AML-193 (cell line): ENCODE results near the gene EGLN2.
"Not testable (repeated sequence)": the region's sequence is repeated elsewhere in the genome, so short reads cannot be mapped to it uniquely, and the experiment has no call there.

Source experiments
- DNase-seq, 2 experiments: peaks; one replicate each; lab custom pipeline; 2025; lab: John Stamatoyannopoulos, UW

Gene EGLN2

DNA sequence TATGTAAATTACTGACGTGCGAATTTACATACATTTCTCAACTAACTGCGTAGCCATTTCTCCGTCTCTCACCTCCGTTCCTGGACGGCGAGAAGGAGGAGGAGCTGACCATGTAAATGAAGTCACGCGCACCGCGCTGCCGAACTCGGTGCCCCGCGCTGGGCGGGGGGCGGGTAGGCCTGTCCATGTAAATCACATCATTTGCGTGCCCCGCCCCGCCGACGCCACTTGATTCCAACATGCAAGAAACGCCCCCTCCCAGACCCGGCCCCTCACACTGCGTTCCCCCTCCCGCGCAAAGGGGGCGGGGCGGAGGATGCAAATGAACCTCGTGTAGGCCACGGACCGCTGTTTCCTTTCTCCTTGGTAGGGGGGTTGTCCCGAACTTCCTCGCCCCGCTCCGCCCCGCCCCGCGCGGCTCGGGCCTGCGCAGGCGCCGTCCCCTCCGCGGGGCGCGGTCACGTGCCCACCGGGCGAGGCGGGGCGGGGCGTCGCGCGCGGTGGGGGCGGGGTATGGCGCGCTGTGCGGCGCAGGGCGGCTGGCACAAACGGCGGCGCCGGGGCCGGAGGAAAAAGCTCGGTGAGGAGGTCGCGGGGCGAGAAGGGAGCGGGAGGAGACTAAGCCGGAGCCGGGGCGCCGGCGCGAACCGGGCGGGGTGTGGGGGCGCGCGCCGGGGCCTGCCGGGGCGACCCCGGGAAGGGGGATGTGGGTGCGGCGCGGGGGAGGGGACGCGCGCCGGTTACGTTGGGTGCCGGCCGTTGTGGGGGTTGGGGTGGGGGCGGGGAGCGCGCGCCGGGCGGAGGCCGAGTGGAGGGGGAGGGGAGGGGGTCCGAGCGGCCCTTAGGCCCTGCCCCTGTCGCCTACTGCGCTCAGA is at the start of gene EGLN2:
EGLN2 (plus strand) TSS at position 509 of the 875 bp plus-strand sequence. CDS start 1,382 bp downstream, outside the sequence.
- DNase-seq: peak; percentile 98

DNA sequence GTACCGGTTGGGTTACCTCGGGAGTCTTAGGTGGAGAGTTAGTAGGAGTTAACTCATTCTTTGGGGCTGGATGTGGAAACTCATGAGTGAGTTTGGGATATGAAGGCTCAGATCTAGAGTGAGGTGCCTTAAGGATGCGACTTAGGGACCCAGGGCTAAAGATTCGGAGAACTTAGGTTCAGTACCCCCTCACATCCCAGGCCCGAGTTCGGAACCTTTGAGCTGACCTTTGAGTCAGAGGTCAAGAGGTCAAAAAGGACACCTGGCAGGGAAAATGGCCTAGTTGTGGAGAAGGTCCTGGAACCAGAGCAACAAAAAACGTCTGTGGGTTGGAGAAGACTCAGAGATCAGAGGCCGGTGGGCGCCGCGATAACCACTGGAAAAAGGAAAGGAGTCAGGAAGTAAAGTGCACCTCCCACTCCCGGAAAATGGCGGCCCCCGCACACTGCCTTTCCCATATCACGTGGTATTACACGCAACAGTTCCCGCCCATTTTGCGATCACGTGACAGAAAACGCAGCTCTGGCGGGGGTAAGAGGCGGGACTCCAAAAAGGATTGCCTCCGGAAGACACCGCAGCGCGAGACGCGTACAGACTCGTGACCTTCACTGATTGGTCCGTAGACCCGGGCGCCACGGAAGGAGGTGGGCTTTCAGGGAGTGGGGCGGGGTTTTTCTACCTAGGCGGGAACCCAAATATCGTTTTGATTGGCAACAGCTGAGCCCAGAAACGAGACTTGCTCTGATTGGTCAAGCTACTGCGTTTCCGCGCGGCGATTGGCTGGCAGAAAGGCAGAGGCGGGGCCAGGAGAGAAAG is 48.7 kb upstream of the EGLN2 start, which contains the start of gene ACTMAP:
ACTMAP (minus strand) TSS at position 420 of the 816 bp plus-strand sequence. CDS start 674 bp downstream, outside the sequence.
- DNase-seq: peak; percentile 97 to 99

DNA sequence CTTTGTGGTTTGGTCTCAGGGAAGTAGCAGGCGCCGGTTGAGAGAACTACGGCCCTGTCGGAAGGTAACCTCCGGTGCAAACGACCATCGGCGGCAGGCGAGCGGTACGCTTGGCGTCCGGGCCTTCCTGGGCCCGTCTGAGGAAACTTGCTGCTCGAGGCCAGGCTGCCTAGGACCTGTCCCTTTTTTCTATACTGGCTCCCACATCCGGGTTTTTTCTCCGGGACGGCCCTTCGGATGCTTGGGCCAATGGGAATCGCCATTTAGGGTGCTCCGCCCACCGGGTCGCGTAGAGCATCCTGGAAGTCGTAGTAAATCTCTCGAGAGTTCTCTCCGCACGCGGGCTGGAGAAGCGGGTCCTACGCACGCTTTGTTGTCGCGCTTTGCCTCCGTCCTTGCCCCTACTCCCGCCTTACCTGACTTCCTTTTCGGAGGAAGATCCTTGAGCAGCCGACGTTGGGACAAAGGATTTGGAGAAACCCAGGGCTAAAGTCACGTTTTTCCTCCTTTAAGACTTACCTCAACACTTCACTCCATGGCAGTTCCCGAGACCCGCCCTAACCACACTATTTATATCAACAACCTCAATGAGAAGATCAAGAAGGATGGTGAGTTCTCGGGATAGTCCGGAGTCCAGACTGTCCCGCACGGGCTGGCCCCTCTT is 48.0 kb upstream of the EGLN2 start, which contains the start of gene SNRPA:
SNRPA (plus strand) TSS at position 330 of the 664 bp plus-strand sequence; CDS start at position 536, 206 bp downstream.
- peak; percentile 90 to 95 for DNase-seq

DNA sequence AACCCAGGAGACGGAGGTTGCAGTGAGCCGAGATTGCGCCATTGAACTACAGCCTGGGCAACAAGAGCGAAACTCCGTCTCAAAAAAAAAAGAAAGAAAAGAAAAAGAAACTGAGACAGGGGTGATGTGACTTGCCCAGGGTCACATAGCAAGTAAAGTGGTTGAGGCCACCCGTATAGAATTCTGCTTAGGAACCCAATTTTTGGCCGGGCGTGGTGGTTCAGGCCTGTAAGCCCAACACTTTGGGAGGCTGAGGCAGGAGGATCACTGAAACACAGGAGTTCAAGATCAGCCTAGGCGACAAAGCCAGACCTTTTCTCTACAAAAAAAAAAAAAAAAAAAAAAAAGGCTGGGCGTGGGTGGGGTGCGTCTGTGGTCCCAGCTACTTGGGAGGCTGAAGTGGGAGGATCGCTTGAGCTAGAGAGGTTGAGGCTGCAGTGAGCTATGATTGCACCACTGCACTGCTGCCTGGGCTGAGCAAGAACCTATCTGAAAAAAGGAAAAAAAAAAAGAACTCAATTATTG is 46.7 kb upstream of the EGLN2 start:
- DNase-seq: no peak

DNA sequence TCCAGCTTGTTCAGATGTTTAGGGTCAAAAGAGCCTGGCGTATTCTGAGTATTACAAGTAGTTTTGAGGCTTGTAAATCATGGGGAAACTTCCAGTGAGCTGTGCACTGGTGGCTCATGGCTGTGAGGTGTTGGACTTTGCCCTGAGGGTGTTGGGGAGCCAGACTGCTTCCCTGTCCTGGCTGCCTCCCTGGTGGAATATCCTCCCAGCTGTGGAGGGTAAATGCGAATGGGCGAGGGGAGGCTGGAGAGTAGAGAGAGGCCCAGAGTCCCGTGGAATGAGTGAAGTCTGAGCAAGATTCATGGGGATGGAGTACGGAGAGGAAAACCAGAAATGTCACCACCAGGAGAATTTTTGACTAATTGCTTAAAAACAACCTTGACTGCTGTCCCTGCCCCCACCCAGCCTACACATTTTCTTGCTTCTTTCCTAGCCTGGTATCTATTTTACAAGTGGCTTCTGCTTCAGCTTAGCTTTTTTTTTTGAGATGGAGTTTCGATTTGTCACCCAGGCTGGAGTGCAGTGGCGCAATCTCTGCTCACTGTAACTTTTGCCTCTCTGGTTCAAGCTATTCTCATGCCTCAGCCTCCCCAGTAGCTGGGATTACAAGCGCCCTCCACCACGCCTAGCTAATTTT is 44.3 kb upstream of the EGLN2 start:
- peak; percentile 14 to 27 for DNase-seq

DNA sequence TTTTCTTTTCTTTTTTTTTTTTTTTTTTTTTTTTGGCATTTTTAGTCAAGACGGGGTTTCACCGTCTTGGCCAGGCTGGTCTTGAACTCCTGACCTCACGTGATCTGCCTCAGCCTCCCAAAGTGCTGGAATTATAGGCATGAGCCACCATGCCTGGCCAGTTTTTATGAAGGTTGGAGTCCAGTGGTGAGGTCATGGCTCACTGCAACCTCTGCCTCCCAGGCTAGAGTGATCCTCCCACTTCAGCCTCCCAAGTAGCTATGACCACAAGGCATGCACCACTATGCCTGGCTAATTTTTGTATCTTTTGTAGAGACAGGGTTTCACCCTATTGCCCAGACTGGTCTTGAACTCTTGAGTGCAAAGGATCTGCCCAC is 43.8 kb upstream of the EGLN2 start:
- DNase-seq: no peak

DNA sequence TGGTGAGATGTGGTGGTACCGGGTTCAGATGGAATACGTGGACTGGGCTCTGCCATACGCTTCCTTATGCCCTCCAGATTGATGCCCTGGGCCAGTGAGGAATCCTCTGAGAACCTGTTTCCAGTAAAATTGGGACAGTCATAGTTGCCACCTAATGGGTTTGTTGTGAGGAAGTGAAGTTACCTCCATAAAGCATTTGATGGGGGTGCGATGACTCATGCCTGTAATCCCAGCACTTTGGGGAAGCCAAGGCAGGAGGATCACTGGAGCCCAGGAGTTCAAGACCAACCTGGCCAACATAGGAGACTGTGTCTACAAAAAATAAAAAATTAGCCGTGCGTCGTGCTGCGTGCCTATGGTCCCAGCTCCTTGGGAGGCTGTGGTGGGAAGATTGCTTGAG is 43.2 kb upstream of the EGLN2 start:
- no peak for DNase-seq

DNA sequence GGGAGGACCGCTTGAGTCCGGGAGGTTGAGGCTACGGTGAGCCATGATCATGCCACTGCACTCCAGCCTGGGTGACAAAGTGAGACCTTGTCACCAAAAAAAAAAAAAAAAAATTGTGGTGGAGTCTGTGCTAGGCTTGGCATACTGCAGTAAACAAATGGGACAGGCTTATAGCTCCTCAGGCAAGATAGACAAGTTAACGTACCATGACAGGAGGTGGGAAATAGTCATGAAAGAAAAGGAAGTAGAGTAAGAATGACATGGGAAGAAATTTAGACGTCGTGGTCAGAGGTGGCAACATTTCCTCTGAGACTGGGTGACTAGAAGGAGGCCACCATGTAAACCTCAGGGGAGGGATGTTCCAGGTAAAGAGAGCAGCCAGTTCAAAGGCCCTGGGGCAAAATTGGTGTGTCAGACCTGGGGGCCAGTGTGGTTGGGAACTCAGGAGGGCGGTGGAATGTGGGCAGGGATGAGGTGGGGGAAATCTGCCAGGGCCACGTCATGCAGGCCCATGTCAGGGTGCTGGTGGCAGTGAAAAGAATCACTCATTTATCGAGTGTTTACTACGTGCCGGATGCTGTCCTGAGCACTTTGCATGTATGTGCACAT is 42.4 kb upstream of the EGLN2 start:
- DNase-seq: no peak

DNA sequence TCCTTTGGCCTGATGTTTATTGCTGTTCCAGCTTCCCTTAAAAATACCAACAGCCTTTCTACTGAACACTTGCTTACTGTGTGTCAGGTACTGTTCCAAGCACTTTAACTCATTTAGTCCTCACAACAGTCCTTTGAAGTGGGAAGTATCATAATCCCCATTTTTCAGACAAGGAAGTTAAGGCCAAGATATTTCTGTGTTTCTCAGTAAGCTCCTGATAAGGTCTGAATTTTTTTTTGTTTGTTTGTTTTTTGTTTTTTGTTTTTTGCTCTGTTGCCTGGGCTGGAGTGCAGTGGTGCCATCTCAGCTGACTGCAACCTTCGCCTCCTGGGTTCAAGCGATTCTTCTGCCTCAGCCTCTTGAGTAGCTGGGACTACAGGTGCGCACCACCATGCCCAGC is 40.5 kb upstream of the EGLN2 start:
- no peak for DNase-seq

DNA sequence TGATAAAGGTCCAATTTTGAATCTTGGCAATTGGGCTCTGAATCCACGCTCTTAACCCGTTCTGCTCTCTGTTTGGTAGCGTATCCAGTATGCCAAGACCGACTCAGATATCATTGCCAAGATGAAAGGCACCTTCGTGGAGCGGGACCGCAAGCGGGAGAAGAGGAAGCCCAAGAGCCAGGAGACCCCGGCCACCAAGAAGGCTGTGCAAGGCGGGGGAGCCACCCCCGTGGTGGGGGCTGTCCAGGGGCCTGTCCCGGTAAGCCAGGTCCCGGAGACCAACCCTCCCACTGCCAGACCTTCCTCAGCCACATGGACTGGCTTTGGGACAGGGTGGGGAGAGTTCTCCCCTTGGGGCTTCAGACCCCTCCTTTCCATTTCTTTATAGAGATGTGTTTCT is 39.6 kb upstream of the EGLN2 start:
- no peak for DNase-seq

DNA sequence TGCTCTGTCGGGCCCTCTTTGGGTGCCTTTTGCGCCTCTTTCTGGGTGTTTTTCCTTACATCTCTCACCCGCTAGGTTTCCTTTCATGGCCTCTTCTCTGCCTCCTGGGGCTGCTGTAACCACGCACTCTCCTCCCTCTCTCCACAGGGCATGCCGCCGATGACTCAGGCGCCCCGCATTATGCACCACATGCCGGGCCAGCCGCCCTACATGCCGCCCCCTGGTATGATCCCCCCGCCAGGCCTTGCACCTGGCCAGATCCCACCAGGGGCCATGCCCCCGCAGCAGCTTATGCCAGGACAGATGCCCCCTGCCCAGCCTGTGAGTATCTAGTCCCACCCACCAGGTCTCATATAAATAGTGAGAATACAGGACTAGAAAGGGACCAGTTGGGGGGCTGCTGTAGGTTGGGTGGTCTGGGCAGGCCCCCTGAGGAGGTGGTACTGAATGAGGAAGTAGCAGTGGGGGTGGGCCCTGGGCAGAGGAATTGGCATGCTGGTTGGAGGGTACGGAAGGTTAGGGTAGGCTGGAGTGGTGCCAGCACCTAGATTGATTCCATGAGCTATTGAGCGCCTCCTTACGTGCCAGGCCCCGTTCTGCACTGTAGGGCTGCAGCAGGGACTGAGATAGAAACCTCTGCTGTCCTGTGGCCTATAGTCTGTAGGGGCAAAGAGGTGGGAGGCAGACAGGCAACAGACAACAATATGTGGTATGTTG is 36.1 kb upstream of the EGLN2 start:
- no peak for DNase-seq

DNA sequence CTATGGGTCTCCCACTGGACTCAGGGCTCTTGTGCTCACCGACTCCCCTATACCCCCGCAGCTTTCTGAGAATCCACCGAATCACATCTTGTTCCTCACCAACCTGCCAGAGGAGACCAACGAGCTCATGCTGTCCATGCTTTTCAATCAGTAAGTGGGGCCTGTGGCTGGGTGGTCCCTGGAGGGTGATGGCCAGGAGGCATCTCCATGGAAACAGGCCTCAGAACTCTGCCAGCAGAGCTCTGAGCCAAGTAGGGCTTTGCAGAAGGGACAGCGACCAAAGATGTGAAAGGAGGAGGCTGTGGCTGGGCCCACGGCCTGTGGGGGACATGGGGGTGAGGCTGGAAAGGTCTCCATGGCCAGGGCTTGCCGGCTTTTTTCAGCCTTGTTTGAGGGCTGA is 35.5 kb upstream of the EGLN2 start:
- no peak for DNase-seq

DNA sequence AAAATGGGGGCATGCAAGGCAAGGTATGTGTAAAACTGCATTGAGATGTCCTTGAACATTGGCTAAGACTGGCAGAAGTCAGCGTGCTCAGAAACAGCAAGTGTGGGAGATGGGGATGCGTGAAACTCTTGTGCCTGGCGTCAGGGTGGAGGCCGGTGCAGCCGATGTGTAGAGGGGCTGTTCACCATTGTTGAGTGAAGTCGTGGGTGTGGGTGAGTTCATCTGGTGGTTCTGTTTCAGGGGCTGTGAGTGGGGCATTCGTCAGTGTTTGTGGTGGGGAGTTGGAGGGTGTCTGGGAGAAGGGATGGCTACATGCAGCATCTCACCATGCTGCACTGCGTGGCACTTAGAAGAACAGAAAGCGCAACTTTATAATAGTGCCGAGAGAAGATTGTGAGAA is 35.0 kb upstream of the EGLN2 start:
- no peak for DNase-seq

DNA sequence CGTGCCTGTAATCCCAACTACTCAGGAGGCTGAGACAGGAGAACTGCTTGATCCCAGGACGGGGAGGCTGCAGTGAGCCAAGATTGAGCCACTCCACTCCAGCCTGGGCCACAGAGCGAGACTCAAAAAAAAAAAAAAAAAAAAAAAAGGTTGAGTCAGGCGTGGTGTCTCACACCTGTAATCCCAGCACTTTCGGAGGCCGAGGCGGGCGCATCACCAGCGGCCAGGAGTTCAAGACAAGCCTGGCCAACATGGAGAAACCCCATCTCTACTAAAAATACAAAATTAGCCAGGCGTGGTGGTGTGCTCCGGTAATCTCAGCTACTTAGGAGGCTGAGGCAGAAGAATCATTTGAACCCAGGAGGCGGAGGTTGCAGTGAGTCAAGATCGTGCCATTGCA is 32.6 kb upstream of the EGLN2 start:
- DNase-seq: not testable (repeated sequence)

DNA sequence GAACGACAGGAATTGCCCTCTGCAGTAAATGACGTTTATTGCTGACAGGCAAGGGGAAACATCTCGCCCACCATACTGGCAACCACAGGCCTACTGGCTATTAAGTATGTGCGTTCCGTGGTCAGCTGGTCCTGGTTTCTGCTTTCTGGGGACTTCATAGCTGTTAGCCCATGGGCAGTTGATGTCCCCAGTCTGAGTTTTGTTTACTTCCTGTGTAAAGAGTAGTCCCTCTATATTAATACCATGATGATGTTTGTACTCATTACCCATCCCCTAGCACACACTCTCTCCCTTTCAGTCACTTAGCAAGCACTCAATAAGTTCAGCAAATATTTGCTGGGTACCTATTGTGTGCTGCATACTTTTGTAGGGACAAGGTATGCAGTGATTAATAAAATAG is 30.1 kb upstream of the EGLN2 start:
- no peak for DNase-seq

DNA sequence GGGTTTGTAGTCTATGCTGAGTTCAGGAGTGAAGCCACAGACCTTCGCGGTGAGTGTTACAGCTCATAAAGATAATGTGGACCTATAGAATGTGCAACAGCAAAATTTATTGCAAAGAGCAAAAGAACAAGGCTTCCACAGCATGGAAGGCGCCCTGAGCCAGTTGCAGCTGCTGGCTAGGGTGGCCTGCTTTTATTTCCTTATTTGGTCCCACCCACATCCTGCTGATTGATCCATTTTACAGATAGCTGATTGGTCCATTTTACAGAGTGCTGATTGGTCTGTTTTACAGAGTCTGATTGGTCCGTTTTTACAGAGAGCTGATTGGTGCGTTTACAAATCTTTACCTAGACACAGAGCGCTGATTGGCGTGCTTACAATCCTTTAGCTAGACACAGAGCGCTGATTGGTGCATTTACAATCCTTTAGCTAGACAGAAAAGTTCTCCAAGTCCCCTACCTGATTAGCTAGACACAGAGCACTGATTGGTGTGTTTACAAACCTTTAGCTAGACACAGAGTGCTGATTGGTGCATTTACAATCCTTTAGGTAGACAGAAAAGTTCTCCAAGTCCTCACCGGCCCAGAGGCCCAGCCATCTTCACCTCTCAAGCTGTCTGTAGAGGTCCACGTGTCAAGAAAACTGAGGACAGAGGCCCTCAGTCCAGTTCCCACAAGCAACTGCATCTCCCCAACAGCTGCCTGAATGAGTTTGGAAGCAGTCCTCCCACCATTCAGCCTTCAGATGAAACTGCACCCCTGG is 27.7 kb upstream of the EGLN2 start:
- not testable (repeated sequence) for DNase-seq

DNA sequence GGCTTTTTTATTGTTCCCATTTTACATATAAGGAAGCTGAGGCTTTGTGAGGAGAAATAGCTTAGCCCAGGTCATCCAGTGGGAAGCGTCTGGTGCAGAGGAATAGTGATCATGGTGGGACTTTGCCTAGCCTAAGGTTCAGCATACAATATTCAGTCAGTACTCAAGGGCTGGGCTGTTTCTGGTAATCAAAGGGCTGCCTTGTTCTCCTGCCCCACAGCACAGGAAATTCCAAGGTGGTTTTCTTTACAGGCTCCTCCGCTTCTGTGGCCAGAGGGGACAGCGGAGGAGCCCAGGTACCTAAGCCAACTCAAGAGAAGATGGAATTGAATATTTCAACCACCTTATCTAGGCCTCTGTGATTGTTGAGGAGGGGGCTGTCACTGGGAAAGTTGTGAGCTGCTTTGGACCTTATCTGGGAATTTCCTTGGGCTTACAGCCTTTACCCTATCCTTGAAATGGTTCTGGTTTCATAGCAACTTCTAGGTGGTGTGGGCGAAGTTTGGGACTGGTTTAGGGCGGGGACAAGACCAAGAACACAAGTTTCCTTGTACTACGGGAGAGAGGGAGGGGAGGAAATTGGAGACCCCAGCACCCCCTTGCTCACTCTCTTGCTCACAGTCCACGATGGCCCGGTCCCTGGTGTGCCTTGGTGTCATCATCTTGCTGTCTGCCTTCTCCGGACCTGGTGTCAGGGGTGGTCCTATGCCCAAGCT is 23.9 kb upstream of the EGLN2 start, which contains the start of gene MIA:
MIA (plus strand) TSS at position 606 of the 716 bp plus-strand sequence; CDS start at position 628, 22 bp downstream.
- no peak for DNase-seq

DNA sequence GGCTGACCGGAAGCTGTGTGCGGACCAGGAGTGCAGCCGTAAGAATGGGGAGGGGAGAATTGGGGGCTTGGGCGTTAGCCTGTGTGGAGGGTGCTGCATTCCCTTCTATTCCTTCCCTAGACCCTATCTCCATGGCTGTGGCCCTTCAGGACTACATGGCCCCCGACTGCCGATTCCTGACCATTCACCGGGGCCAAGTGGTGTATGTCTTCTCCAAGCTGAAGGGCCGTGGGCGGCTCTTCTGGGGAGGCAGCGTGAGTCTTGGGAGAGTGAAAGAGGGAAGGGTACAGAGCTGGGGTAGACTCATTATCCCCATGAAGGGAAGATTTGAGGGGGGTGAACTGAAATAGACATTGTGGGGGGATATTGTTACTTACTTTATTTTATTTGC is 23.4 kb upstream of the EGLN2 start:
- no peak for DNase-seq

DNA sequence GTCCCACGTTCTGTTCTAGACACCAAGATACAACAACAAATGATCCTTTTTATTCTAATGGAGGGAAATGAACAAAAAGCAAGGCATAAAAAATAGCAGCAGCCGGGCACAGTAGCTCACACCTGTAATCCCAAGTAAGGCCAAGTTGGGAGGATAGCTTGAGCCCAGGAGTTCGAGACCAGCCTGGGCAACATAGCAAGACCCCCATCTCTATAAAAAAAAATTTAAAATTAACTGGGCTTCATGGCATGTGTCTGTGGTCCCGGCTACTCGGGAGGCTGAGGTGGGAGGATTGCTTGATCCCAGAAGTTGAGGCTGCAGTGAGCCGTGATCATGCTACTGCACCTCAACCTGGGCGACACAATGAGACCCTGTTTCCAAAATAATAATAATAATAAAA is 22.6 kb upstream of the EGLN2 start:
- no peak for DNase-seq
